GM12878 (cell line): ENCODE data around the gene BDP1. TPM values are rescaled to one million over a fixed set of nuclear protein-coding genes. Genes with fewer than 3 reads are reported as not detected.

Experiments used
- BCL3 ChIP-seq: IDR thresholded peaks from 2 replicates; pipeline ENCODE4 v1.6.1; 2011; ENCODE audit warnings: borderline replicate concordance, low read depth, mild to moderate bottlenecking, moderate library complexity, low read length; ENCODE audit not compliant: insufficient read depth, poor library complexity, severe bottlenecking
- CBX5 ChIP-seq: sonication (generic); IDR thresholded peaks from 2 replicates; pipeline ENCODE4 v1.6.1; 2016; ENCODE audit warnings: low read depth, moderate library complexity, mild to moderate bottlenecking, inconsistent platforms
- DPF2 ChIP-seq: fragments of 450-650 bp; IDR thresholded peaks from 2 replicates; pipeline ENCODE4 v1.6.1; 2017; ENCODE audit warnings: mild to moderate bottlenecking
- LARP7 ChIP-seq: fragments of 450-650 bp; IDR thresholded peaks from 2 replicates; pipeline ENCODE4 v1.6.1; 2017; ENCODE audit warnings: mild to moderate bottlenecking
- MAX ChIP-seq: IDR thresholded peaks from 2 replicates; pipeline ENCODE4 v1.6.1; 2012; ENCODE audit warnings: low read depth, low read length, improper control_type of control experiment
- MEF2B ChIP-seq: fragments of 450-650 bp; IDR thresholded peaks from 2 replicates; pipeline ENCODE4 v1.6.1; 2018; ENCODE audit warnings: mild to moderate bottlenecking, moderate library complexity; ENCODE audit not compliant: partially characterized antibody, poor library complexity, severe bottlenecking
- MXI1 ChIP-seq: fragments of 150-350 bp; IDR thresholded peaks from 2 replicates; pipeline ENCODE4 v1.6.1; 2011; ENCODE audit warnings: low read depth, mild to moderate bottlenecking, inconsistent platforms, low read length, improper control_type of control experiment
- NR2C2 ChIP-seq: IDR thresholded peaks from 2 replicates; pipeline ENCODE4 v1.6.1; 2011; ENCODE audit warnings: borderline replicate concordance, low read depth; ENCODE audit not compliant: control insufficient read depth, insufficient read length
- PAX8 ChIP-seq: fragments of 450-650 bp; IDR thresholded peaks from 2 replicates; pipeline ENCODE4 v1.6.1; 2017; ENCODE audit warnings: mild to moderate bottlenecking, moderate library complexity
- RELB ChIP-seq: fragments of 450-650 bp; IDR thresholded peaks from 2 replicates; pipeline ENCODE4 v1.6.1; 2017; ENCODE audit warnings: low read depth, mild to moderate bottlenecking, moderate library complexity
- RFX5 ChIP-seq: IDR thresholded peaks from 2 replicates; pipeline ENCODE4 v1.6.1; 2011; ENCODE audit warnings: low read depth, low read length, improper control_type of control experiment
- ZZZ3 ChIP-seq: IDR thresholded peaks from 2 replicates; pipeline ENCODE4 v1.6.1; 2011; ENCODE audit warnings: low read depth; ENCODE audit not compliant: control insufficient read depth, insufficient read length
- polyA plus RNA-seq, 11 experiments: library from polyadenylated mRNA; depleted of rRNA in 4 of 11; unstranded in 6 of 11; stranded (reverse) in 5 of 11; fragments of >200 nt; fragmentation: Nextera tagmentation in 4 of 11; fragmentation: Illumina TruSeq in 1 of 11; extraction: Ambion mirVana in 4 of 11; extraction: Trizol in 1 of 11; gene quantifications; 1 replicate in 1 of 11; 2 replicates in 10 of 11; pipeline versions ENCODE4 v1.2.1 to v1.2.3, GENCODE V29; 2011 to 2016; ENCODE audit warnings: inconsistent platforms in 2 of 11, missing spikeins in 2 of 11, low read depth in 1 of 11
- total RNA-seq, 4 experiments: library from RNA; depleted of rRNA in 3 of 4; stranded (reverse); fragments of >200 nt in 3 of 4; fragmentation: Illumina TruSeq in 1 of 4; extraction: Trizol in 1 of 4; gene quantifications; 2 replicates each; pipeline versions ENCODE4 v1.2.1 to v1.2.3, GENCODE V29; 2013 to 2021
- TF ChIP-seq, protein P1 (sequence below): IDR thresholded peaks from 2 replicates; pipeline ENCODE4 v1.6.1; 2011; ENCODE audit warnings: mild to moderate bottlenecking, low read depth, low read length, moderate library complexity; ENCODE audit not compliant: insufficient replicate concordance
- TF ChIP-seq, protein P2 (sequence below): fragments of 450-650 bp; IDR thresholded peaks from 2 replicates; pipeline ENCODE4 v1.6.1; 2017; ENCODE audit warnings: mild to moderate bottlenecking, moderate library complexity
- TF ChIP-seq, protein P3 (sequence below): fragments of 450-650 bp; IDR thresholded peaks from 2 replicates; pipeline ENCODE4 v1.6.1; 2017; ENCODE audit warnings: mild to moderate bottlenecking, moderate library complexity

The BDP1 gene
- total and polyA plus RNA-seq, 10 of the 15 experiments (the other 5 are each of a cell fraction or from before 2014, with no cell fraction given) = 6.1 to 31.1 (median 17.7) TPM

DNA sequence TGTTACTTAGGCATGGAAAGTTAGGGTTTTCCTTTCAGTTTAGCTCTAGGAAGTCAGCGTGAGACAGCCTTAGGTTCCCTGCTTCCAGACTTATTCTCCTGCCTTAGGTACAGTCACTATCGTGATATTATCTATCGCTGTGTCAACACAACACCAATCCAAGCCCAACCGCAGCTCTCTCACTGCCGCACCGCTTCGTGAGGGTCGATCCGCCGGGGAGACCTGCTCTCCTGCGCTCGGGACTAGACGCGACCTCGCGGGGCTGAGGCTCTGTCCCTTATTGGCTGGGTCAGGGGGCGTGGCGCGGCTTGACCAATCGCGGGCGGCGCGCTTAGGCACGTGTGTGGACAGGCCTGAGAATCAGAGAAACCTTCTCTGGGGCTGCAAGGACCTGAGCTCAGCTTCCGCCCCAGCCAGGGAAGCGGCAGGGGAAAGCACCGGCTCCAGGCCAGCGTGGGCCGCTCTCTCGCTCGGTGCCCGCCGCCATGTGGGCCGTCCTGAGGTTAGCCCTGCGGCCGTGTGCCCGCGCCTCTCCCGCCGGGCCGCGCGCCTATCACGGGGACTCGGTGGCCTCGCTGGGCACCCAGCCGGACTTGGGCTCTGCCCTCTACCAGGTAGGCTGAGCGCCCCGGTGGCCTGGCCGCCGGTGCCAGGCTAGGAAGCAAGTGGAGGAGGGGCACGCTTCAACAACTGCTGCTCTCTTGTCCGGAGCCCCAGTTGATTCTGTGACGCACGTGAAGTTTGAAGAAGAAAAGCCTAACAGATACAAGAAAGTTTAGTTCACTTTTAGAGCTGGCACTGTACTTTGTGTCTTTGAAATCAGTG, 131.7 kb downstream of the BDP1 start, which contains the start of gene MCCC2 (continued):
- peak; percentile 38 for TF ChIP-seq BCL3
- TF ChIP-seq RELB = peak; percentile 40
- TF ChIP-seq CBX5 = 0 out of 2 replicates have a peak, but pooled peaks have one; percentile 31
- TF ChIP-seq, protein P1, sequence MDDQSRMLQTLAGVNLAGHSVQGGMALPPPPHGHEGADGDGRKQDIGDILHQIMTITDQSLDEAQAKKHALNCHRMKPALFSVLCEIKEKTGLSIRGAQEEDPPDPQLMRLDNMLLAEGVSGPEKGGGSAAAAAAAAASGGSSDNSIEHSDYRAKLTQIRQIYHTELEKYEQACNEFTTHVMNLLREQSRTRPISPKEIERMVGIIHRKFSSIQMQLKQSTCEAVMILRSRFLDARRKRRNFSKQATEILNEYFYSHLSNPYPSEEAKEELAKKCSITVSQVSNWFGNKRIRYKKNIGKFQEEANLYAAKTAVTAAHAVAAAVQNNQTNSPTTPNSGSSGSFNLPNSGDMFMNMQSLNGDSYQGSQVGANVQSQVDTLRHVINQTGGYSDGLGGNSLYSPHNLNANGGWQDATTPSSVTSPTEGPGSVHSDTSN = peak; percentile 1
- TF ChIP-seq MAX = peak; percentile 77; the same call in 1 of the 2 replicates
- peak; percentile 78 for TF ChIP-seq DPF2
- TF ChIP-seq, protein P2, sequence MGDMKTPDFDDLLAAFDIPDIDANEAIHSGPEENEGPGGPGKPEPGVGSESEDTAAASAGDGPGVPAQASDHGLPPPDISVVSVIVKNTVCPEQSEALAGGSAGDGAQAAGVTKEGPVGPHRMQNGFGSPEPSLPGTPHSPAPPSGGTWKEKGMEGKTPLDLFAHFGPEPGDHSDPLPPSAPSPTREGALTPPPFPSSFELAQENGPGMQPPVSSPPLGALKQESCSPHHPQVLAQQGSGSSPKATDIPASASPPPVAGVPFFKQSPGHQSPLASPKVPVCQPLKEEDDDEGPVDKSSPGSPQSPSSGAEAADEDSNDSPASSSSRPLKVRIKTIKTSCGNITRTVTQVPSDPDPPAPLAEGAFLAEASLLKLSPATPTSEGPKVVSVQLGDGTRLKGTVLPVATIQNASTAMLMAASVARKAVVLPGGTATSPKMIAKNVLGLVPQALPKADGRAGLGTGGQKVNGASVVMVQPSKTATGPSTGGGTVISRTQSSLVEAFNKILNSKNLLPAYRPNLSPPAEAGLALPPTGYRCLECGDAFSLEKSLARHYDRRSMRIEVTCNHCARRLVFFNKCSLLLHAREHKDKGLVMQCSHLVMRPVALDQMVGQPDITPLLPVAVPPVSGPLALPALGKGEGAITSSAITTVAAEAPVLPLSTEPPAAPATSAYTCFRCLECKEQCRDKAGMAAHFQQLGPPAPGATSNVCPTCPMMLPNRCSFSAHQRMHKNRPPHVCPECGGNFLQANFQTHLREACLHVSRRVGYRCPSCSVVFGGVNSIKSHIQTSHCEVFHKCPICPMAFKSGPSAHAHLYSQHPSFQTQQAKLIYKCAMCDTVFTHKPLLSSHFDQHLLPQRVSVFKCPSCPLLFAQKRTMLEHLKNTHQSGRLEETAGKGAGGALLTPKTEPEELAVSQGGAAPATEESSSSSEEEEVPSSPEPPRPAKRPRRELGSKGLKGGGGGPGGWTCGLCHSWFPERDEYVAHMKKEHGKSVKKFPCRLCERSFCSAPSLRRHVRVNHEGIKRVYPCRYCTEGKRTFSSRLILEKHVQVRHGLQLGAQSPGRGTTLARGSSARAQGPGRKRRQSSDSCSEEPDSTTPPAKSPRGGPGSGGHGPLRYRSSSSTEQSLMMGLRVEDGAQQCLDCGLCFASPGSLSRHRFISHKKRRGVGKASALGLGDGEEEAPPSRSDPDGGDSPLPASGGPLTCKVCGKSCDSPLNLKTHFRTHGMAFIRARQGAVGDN = peak; percentile 63
- TF ChIP-seq, protein P3, sequence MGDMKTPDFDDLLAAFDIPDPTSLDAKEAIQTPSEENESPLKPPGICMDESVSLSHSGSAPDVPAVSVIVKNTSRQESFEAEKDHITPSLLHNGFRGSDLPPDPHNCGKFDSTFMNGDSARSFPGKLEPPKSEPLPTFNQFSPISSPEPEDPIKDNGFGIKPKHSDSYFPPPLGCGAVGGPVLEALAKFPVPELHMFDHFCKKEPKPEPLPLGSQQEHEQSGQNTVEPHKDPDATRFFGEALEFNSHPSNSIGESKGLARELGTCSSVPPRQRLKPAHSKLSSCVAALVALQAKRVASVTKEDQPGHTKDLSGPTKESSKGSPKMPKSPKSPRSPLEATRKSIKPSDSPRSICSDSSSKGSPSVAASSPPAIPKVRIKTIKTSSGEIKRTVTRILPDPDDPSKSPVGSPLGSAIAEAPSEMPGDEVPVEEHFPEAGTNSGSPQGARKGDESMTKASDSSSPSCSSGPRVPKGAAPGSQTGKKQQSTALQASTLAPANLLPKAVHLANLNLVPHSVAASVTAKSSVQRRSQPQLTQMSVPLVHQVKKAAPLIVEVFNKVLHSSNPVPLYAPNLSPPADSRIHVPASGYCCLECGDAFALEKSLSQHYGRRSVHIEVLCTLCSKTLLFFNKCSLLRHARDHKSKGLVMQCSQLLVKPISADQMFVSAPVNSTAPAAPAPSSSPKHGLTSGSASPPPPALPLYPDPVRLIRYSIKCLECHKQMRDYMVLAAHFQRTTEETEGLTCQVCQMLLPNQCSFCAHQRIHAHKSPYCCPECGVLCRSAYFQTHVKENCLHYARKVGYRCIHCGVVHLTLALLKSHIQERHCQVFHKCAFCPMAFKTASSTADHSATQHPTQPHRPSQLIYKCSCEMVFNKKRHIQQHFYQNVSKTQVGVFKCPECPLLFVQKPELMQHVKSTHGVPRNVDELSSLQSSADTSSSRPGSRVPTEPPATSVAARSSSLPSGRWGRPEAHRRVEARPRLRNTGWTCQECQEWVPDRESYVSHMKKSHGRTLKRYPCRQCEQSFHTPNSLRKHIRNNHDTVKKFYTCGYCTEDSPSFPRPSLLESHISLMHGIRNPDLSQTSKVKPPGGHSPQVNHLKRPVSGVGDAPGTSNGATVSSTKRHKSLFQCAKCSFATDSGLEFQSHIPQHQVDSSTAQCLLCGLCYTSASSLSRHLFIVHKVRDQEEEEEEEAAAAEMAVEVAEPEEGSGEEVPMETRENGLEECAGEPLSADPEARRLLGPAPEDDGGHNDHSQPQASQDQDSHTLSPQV = no peak
- TF ChIP-seq PAX8 = no peak
- TF ChIP-seq LARP7 = peak; percentile 73; the same call in 1 of the 2 replicates
- 0 out of 2 replicates have a peak, but pooled peaks have one; percentile 25 for TF ChIP-seq RFX5
- no peak for TF ChIP-seq ZZZ3
- TF ChIP-seq NR2C2 = no peak
- peak; percentile 42 for TF ChIP-seq MEF2B
- TF ChIP-seq MXI1 = peak; percentile 84
